B cell (primary cell): ENCODE measurements around the gene SLC6A18. TPM values are rescaled to one million over a fixed set of nuclear protein-coding genes. Genes with fewer than 3 reads are reported as not detected.
"Not testable (repeated sequence)": the region's sequence is repeated elsewhere in the genome, so short reads cannot be mapped to it uniquely, and the experiment has no call there.

Source experiments
- ATAC-seq: fragments of 200-7000 bp; cut with Tn5 transposase; one replicate; pipeline ENCODE4 v1.10.0; 2021; ENCODE audit warnings: low read depth, mild to moderate bottlenecking, moderate number of reproducible peaks, moderate library complexity
- CTCF ChIA-PET: fragments of 350-600 bp; sonication (Branson Sonifier 250); formaldehyde crosslinking; loops from one replicate; lab custom pipeline; 2021; ENCODE audit warnings: antibody characterized with exemption, inconsistent platforms; lab: Charles Lee
- POLR2A ChIA-PET: fragments of 350-600 bp; sonication (Branson Sonifier 250); formaldehyde crosslinking; loops from one replicate; lab custom pipeline; 2021; ENCODE audit warnings: antibody characterized with exemption; lab: Charles Lee
- DNase-seq: peaks from one replicate; pipeline ENCODE4 v3.0.0; 2013
- H2AFZ ChIP-seq: 2 replicates; pipeline ENCODE4 v1.6.1; 2012; ENCODE audit warnings: mild to moderate bottlenecking, low read depth, low read length; ENCODE audit not compliant: insufficient read depth, poor library complexity, severe bottlenecking
- H3K27ac ChIP-seq, 2 donors: 1 replicate in 1 of 2; 2 replicates in 1 of 2; pipeline ENCODE4 v1.5.1; 2012 to 2013; ENCODE audit warnings: low read length in 2 of 2, mild to moderate bottlenecking in 2 of 2, moderate library complexity in 1 of 2
- H3K27me3 ChIP-seq, 4 experiments: fragments of 200-600 bp in 1 of 4; sonication (generic) in 1 of 4; replicated peaks in 1 of 4; 1 replicate in 2 of 4; 2 replicates in 2 of 4; pipeline versions ENCODE4 v1.6.1 to v1.7.0; 2013 to 2016; ENCODE audit warnings: low read length in 3 of 4, mild to moderate bottlenecking in 2 of 4, mixed read lengths in 1 of 4, moderate library complexity in 1 of 4; ENCODE audit not compliant: insufficient read depth in 4 of 4, control insufficient read depth in 3 of 4; ENCODE audit errors: control extremely low read depth in 1 of 4
- H3K36me3 ChIP-seq, 2 experiments: replicated peaks in 1 of 2; 1 replicate in 1 of 2; 2 replicates in 1 of 2; pipeline versions ENCODE4 v1.6.1 to v1.7.1; 2013; ENCODE audit warnings: low read length in 1 of 2; ENCODE audit not compliant: insufficient read depth in 2 of 2, control insufficient read depth in 1 of 2; ENCODE audit errors: control extremely low read depth in 1 of 2, extremely low read depth in 1 of 2
- H3K4me1 ChIP-seq, 2 donors: fragments of 200-600 bp in 1 of 2; sonication (generic) in 1 of 2; 1 replicate in 1 of 2; 2 replicates in 1 of 2; pipeline versions ENCODE4 v1.5.1 to v1.6.1; 2013 to 2017; ENCODE audit warnings: low read length in 2 of 2; ENCODE audit not compliant: control insufficient read depth in 2 of 2, insufficient read depth in 2 of 2
- H3K4me2 ChIP-seq: replicated peaks from 2 replicates; pipeline ENCODE3; 2012; ENCODE audit warnings: mild to moderate bottlenecking, low read depth, low read length; ENCODE audit not compliant: poor library complexity, severe bottlenecking
- H3K4me3 ChIP-seq, 5 experiments: fragments of 200-600 bp in 1 of 5; sonication (generic) in 1 of 5; 1 replicate in 3 of 5; 2 replicates in 2 of 5; pipeline versions ENCODE4 v1.5.1 to v1.7.0; 2011 to 2016; ENCODE audit warnings: low read length in 4 of 5, mild to moderate bottlenecking in 4 of 5, low read depth in 2 of 5, control low read depth in 1 of 5, moderate library complexity in 1 of 5; ENCODE audit not compliant: insufficient read depth in 1 of 5; ENCODE audit errors: control extremely low read depth in 1 of 5, extremely low read depth in 1 of 5
- H3K79me2 ChIP-seq: fragments of 200-600 bp; sonication (generic); one replicate; pipeline ENCODE4 v1.6.0; 2016; ENCODE audit warnings: low read length; ENCODE audit not compliant: control insufficient read depth, insufficient read depth
- H3K9ac ChIP-seq: fragments of 200-600 bp; sonication (generic); 2 replicates; pipeline ENCODE4 v1.6.1; 2017; ENCODE audit warnings: mild to moderate bottlenecking, low read length, moderate library complexity
- H3K9me3 ChIP-seq, 3 donors: one replicate each; pipeline versions ENCODE4 v1.6.1 to v1.7.1; 2013; ENCODE audit warnings: low read length in 2 of 3; ENCODE audit not compliant: control insufficient read depth in 2 of 3, insufficient read depth in 1 of 3; ENCODE audit errors: control extremely low read depth in 1 of 3
- H4K20me1 ChIP-seq: 2 replicates; pipeline ENCODE4 v1.6.0; 2012; ENCODE audit warnings: mild to moderate bottlenecking, low read length; ENCODE audit not compliant: insufficient read depth, control insufficient read depth, poor library complexity, severe bottlenecking
- H3K27ac Mint-ChIP-seq: one replicate; pipeline ENCODE4 v1.8.0; 2021; ENCODE audit warnings: mixed read lengths
- H3K27me3 Mint-ChIP-seq: one replicate; pipeline ENCODE4 v1.8.0; 2021; ENCODE audit warnings: mixed read lengths
- H3K4me1 Mint-ChIP-seq: one replicate; pipeline ENCODE4 v1.8.0; 2021; ENCODE audit warnings: mixed read lengths
- H3K4me3 Mint-ChIP-seq: one replicate; pipeline ENCODE4 v1.8.0; 2021; ENCODE audit warnings: mixed read lengths
- H3K9me3 Mint-ChIP-seq: one replicate; pipeline ENCODE4 v1.8.0; 2022; ENCODE audit warnings: mixed read lengths; ENCODE audit not compliant: insufficient read depth
- EZH2 ChIP-seq: IDR thresholded peaks from 2 replicates; pipeline ENCODE4 v1.6.1; 2012; ENCODE audit warnings: borderline replicate concordance, low read depth, mild to moderate bottlenecking, moderate library complexity, low read length; ENCODE audit not compliant: insufficient read depth, poor library complexity, severe bottlenecking
- WGBS: methylation state at CpG from one replicate; pipeline ENCODE4 v1.1.5; 2013; ENCODE audit warnings: missing lambda C conversion rate; ENCODE audit not compliant: insufficient coverage; 5-methylcytosine and 5-hydroxymethylcytosine counted together
- intact Hi-C: fragments of 100-400 bp; cut with micrococcal nuclease; formaldehyde crosslinking; loops from one replicate; pipeline ENCODE4 v1.10.0; 2022
- polyA plus RNA-seq: library from polyadenylated mRNA; depleted of rRNA; stranded (reverse); fragments of >200 nt; gene quantifications from 2 replicates; pipeline ENCODE4 v1.2.3, GENCODE V29; 2012
- total RNA-seq, 2 donors: library from RNA; stranded (reverse); fragments of 120-200 nt in 1 of 2; gene quantifications; 1 replicate in 1 of 2; 2 replicates in 1 of 2; pipeline versions ENCODE4 v1.2.3 to v1.2.4, GENCODE V29; 2013 to 2022
- TF ChIP-seq, protein P1 (sequence below): fragments of 200-600 bp; IDR thresholded peaks from one replicate; pipeline ENCODE4 v1.8.0; 2022; ENCODE audit warnings: antibody characterized with exemption, mild to moderate bottlenecking

The SLC6A18 gene
- total and polyA plus RNA-seq, 2 donors (not counting 1 experiment from before 2014, with no cell fraction given): not detected

- ChIA-PET POLR2A (no interaction called here), CTCF (no interaction called here)
- DNase-seq (no peak), ATAC-seq (no peak)
- no peak overlapping the region for H3K4me3 ChIP-seq
- H3K36me3 ChIP-seq: no peaks in the 10 kb centered on the region
- Mint-ChIP-seq H3K9me3 (peaks cover 2% of the 10 kb centered on the region), H3K27ac (no peak overlapping the region), H3K27me3 (peaks cover 8% of the 10 kb centered on the region), H3K4me1 (no peaks in the 10 kb centered on the region), H3K4me3 (no peak overlapping the region)
- TF ChIP-seq EZH2: no peak
- TF ChIP-seq, protein P1, sequence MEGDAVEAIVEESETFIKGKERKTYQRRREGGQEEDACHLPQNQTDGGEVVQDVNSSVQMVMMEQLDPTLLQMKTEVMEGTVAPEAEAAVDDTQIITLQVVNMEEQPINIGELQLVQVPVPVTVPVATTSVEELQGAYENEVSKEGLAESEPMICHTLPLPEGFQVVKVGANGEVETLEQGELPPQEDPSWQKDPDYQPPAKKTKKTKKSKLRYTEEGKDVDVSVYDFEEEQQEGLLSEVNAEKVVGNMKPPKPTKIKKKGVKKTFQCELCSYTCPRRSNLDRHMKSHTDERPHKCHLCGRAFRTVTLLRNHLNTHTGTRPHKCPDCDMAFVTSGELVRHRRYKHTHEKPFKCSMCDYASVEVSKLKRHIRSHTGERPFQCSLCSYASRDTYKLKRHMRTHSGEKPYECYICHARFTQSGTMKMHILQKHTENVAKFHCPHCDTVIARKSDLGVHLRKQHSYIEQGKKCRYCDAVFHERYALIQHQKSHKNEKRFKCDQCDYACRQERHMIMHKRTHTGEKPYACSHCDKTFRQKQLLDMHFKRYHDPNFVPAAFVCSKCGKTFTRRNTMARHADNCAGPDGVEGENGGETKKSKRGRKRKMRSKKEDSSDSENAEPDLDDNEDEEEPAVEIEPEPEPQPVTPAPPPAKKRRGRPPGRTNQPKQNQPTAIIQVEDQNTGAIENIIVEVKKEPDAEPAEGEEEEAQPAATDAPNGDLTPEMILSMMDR: no peak
- H3K79me2 ChIP-seq: no peaks in the 10 kb centered on the region
- no peak overlapping the region for H3K9ac ChIP-seq
- no peaks in the 10 kb centered on the region for H4K20me1 ChIP-seq
- H3K4me1 ChIP-seq: no peaks in the 10 kb centered on the region
- H3K27ac ChIP-seq: no peak overlapping the region
- H3K9me3 ChIP-seq: peaks cover 0 to 9% (median 1%) of the 10 kb centered on the region in 3 donors
- no peak overlapping the region for H2AFZ ChIP-seq
- WGBS: 97% methylated on average over 25 of the region's 25 CpGs
- no peak overlapping the region for H3K4me2 ChIP-seq
- H3K27me3 ChIP-seq: no peaks in the 10 kb centered on the region
- intact Hi-C loops: no loop called here
Measured at GRCh38 chr5:1285883-1286291, 60.7 kb downstream of the SLC6A18 start.

- Histone ChIP-seq H3K4me3 (no peak overlapping the region), H3K4me1 (peaks cover 0 to under 1% of the 10 kb centered on the region in 2 donors), H3K4me2 (no peak overlapping the region), H3K9ac (no peak overlapping the region), H4K20me1 (no peaks in the 10 kb centered on the region), H2AFZ (no peak overlapping the region), H3K9me3 (peaks cover 0 to 9% (median 1%) of the 10 kb centered on the region in 3 donors), H3K27ac (no peak overlapping the region), H3K36me3 (no peaks in the 10 kb centered on the region), H3K27me3 (peaks cover 0 to 2% (median 0%) of the 10 kb centered on the region in 4 experiments), H3K79me2 (no peaks in the 10 kb centered on the region)
- ATAC-seq: no peak
- 96% methylated on average over 25 of the region's 37 CpGs for WGBS
- Mint-ChIP-seq H3K9me3 (peaks cover 2% of the 10 kb centered on the region), H3K27me3 (peaks cover 8% of the 10 kb centered on the region), H3K27ac (no peak overlapping the region), H3K4me1 (peaks cover 4% of the 10 kb centered on the region), H3K4me3 (no peak overlapping the region)
- ChIA-PET CTCF (no interaction called here), POLR2A (no interaction called here)
- no peak for DNase-seq
- no peak for TF ChIP-seq EZH2
- TF ChIP-seq, protein P1: no peak
- intact Hi-C loops: no loop called here
Measured at GRCh38 chr5:1288439-1289335, 63.5 kb downstream of the SLC6A18 start.

GRCh38 chr5:1289559-1289958 is 64.4 kb downstream of the SLC6A18 start:
- no CpG with 5 or more reads among the region's 32 CpGs for WGBS

More at GRCh38 chr5:1289559-1289958, 64.4 kb downstream of the SLC6A18 start:
- H3K9ac ChIP-seq, H3K36me3 ChIP-seq, DNase-seq, CTCF ChIA-PET, H3K4me3 Mint-ChIP-seq, H3K27ac Mint-ChIP-seq, H3K27me3 Mint-ChIP-seq, H3K27ac ChIP-seq, H3K4me2 ChIP-seq, POLR2A ChIA-PET, H4K20me1 ChIP-seq, H3K4me1 ChIP-seq, H3K79me2 ChIP-seq, H3K9me3 Mint-ChIP-seq, H2AFZ ChIP-seq, ATAC-seq, H3K4me1 Mint-ChIP-seq, H3K27me3 ChIP-seq, intact Hi-C loops, H3K9me3 ChIP-seq, H3K4me3 ChIP-seq: not testable (repeated sequence)
